ENCODE results near the gene CC2D2B.
A peak's percentile ranks its signal among the peaks of the same experiment; 100 is the strongest.
"Not testable (repeated sequence)": the region's sequence is repeated elsewhere in the genome, so short reads cannot be mapped to it uniquely, and the experiment has no call there.

Gene CC2D2B

GRCh38 chr10:95988702-95989101 is 80.9 kb downstream of the CC2D2B start:
- DNase-seq (ENCODE audit: extremely low read depth, insufficient read length), result no peak
- Histone ChIP-seq H3K4me3 (replicated peaks; ENCODE audit: low read depth, low read length) (no peak overlapping the region), H3K36me3 (ENCODE audit: control insufficient read depth, insufficient read depth, low read length) (no peaks in the 10 kb centered on the region), H3K27me3 (replicated peaks; ENCODE audit: control insufficient read depth, insufficient read depth, low read length) (no peaks in the 10 kb centered on the region)
- TF ChIP-seq CTCF (IDR thresholded peaks at IDR 0.05; ENCODE audit: insufficient read depth, low read length, poor library complexity, severe bottlenecking), result no peak

GRCh38 chr10:95994376-95994775 is 86.6 kb downstream of the CC2D2B start:
- DNase-seq (ENCODE audit: extremely low read depth, insufficient read length); H3K36me3 ChIP-seq (ENCODE audit: control insufficient read depth, insufficient read depth, low read length); H3K27me3 ChIP-seq (replicated peaks; ENCODE audit: control insufficient read depth, insufficient read depth, low read length); H3K4me3 ChIP-seq (replicated peaks; ENCODE audit: low read depth, low read length): not testable (repeated sequence)

- DNase-seq (ENCODE audit: extremely low read depth, insufficient read length), result no peak
- H3K4me3 ChIP-seq (replicated peaks; ENCODE audit: low read depth, low read length), result no peak overlapping the region
- H3K36me3 ChIP-seq (ENCODE audit: control insufficient read depth, insufficient read depth, low read length), result no peaks in the 10 kb centered on the region
- TF ChIP-seq CTCF (IDR thresholded peaks at IDR 0.05; ENCODE audit: insufficient read depth, low read length, poor library complexity, severe bottlenecking), result no peak
- no peaks in the 10 kb centered on the region for H3K27me3 ChIP-seq (replicated peaks; ENCODE audit: control insufficient read depth, insufficient read depth, low read length)
These were observed 90.5 kb downstream of the CC2D2B start for GRCh38 chr10:95998255-95998784.

- Histone ChIP-seq H3K36me3 (ENCODE audit: control insufficient read depth, insufficient read depth, low read length) (no peaks in the 10 kb centered on the region), H3K4me3 (replicated peaks; ENCODE audit: low read depth, low read length) (no peak overlapping the region), H3K27me3 (replicated peaks; ENCODE audit: control insufficient read depth, insufficient read depth, low read length) (no peaks in the 10 kb centered on the region)
- DNase-seq (ENCODE audit: extremely low read depth, insufficient read length), result no peak
- TF ChIP-seq CTCF (IDR thresholded peaks at IDR 0.05; ENCODE audit: insufficient read depth, low read length, poor library complexity, severe bottlenecking), result no peak
These were observed 106.2 kb downstream of the CC2D2B start for GRCh38 chr10:96013956-96014355.

- TF ChIP-seq CTCF (IDR thresholded peaks at IDR 0.05; ENCODE audit: insufficient read depth, low read length, poor library complexity, severe bottlenecking), result no peak
- Histone ChIP-seq H3K27me3 (replicated peaks; ENCODE audit: control insufficient read depth, insufficient read depth, low read length) (no peaks in the 10 kb centered on the region), H3K4me3 (replicated peaks; ENCODE audit: low read depth, low read length) (no peak overlapping the region), H3K36me3 (ENCODE audit: control insufficient read depth, insufficient read depth, low read length) (no peaks in the 10 kb centered on the region)
- no peak for DNase-seq (ENCODE audit: extremely low read depth, insufficient read length)
These were observed 106.8 kb downstream of the CC2D2B start for GRCh38 chr10:96014473-96015102.

- TF ChIP-seq CTCF (IDR thresholded peaks at IDR 0.05; ENCODE audit: insufficient read depth, low read length, poor library complexity, severe bottlenecking), result peak; percentile 65
- H3K27me3 ChIP-seq (replicated peaks; ENCODE audit: control insufficient read depth, insufficient read depth, low read length), result no peaks in the 10 kb centered on the region
These were observed 109.5 kb downstream of the CC2D2B start for GRCh38 chr10:96017191-96017687.

More at GRCh38 chr10:96017191-96017687, 109.5 kb downstream of the CC2D2B start:
- Histone ChIP-seq H3K36me3 (ENCODE audit: control insufficient read depth, insufficient read depth, low read length) (no peaks in the 10 kb centered on the region), H3K4me3 (replicated peaks; ENCODE audit: low read depth, low read length) (no peak overlapping the region)
- DNase-seq (ENCODE audit: extremely low read depth, insufficient read length), result peak; percentile 9

All from GM06990 (cell line).